Activated CD4-positive, alpha-beta memory T cell treated with anti-CD3 and anti-CD28 coated beads for 36 hours (primary cell): Measurements from ENCODE around the gene RPRD1B. TPM values are rescaled to one million over a fixed set of nuclear protein-coding genes. Genes with fewer than 3 reads are reported as not detected.

Experiments
- CTCF ChIA-PET: fragments of 350-600 bp; sonication (Branson Sonifier 250); formaldehyde crosslinking; loops from one replicate; lab custom pipeline; 2021; ENCODE audit warnings: antibody characterized with exemption, inconsistent platforms; lab: Charles Lee
- POLR2A ChIA-PET: fragments of 350-600 bp; sonication (Branson Sonifier 250); formaldehyde crosslinking; loops from one replicate; lab custom pipeline; 2021; ENCODE audit warnings: antibody characterized with exemption; lab: Charles Lee
- DNase-seq: peaks from one replicate; pipeline ENCODE4 v3.0.0-alpha.2; 2020
- H3K27ac Mint-ChIP-seq: one replicate; pipeline ENCODE4 v1.8.0; 2021; ENCODE audit warnings: mixed read lengths
- H3K27me3 Mint-ChIP-seq: one replicate; pipeline ENCODE4 v1.8.0; 2021; ENCODE audit warnings: mixed read lengths
- H3K36me3 Mint-ChIP-seq: one replicate; pipeline ENCODE4 v1.8.0; 2021; ENCODE audit warnings: mixed read lengths
- H3K4me1 Mint-ChIP-seq: one replicate; pipeline ENCODE4 v1.8.0; 2021; ENCODE audit warnings: low read depth, mixed read lengths
- H3K4me3 Mint-ChIP-seq: one replicate; pipeline ENCODE4 v1.8.0; 2021; ENCODE audit warnings: mild to moderate bottlenecking, mixed read lengths
- H3K9me3 Mint-ChIP-seq: one replicate; pipeline ENCODE4 v1.8.0; 2021; ENCODE audit warnings: mixed read lengths
- intact Hi-C: fragments of 100-400 bp; cut with micrococcal nuclease; formaldehyde crosslinking; loops from one replicate; pipeline ENCODE4 v1.15.1; 2023
- total RNA-seq, 2 experiments: library from RNA; stranded (reverse); gene quantifications; one replicate each; pipeline ENCODE4 v1.2.3, GENCODE V29; 2021

RPRD1B gene, protein sequence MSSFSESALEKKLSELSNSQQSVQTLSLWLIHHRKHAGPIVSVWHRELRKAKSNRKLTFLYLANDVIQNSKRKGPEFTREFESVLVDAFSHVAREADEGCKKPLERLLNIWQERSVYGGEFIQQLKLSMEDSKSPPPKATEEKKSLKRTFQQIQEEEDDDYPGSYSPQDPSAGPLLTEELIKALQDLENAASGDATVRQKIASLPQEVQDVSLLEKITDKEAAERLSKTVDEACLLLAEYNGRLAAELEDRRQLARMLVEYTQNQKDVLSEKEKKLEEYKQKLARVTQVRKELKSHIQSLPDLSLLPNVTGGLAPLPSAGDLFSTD
- total RNA-seq, result 10 to 100 TPM; 26.2 to 28.9 TPM

DNA sequence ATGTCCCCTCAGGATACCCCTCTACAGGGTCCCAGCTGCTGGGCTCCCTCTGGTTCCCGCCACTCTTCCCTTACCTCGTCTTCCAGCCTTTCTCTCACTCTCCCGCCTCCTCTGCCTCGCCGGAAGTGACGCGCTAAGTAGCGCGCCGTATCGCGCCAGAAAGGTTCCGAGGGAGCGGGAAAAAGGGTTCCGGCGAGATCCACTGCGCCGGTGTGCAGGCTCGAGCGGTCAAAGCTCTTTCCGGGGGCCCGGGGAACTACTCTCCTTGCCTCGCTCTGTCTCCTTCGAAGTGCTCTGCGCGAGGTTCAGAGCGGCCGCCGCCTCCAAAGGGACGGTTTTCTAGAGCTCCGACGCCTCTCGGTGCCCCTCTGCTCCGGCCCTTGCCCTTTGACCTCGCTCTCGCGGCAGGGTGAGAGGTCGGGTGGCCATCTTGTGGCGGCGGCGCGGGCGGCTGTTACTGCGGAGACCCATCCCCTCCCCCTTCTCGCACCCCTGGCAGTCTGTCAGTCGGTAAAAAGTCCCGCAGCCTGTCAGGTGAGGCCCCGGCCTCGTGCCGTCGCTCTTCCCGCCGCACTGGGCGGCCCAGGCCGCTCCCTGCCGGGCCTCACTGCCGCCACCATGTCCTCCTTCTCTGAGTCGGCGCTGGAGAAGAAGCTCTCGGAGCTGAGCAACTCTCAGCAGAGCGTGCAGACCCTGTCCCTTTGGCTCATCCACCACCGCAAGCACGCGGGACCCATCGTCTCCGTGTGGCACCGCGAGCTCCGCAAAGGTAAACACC is at the start of gene RPRD1B, which contains the start of gene TTI1:
Gene RPRD1B, plus strand, starts transcription at position 417 of the 778 bp plus-strand sequence. Its CDS starts 202 bp downstream, at position 619.
Gene TTI1, minus strand, starts transcription at position 127 of the 778 bp plus-strand sequence. CDS start 19,640 bp downstream, outside the sequence.
- H3K4me3 Mint-ChIP-seq, result peak within 1 kb of the TSS; percentile 91
- no peaks in the 10 kb centered on the region for H3K9me3 Mint-ChIP-seq
- DNase-seq, result peak; percentile 94
- H3K27ac Mint-ChIP-seq, result peak within 1 kb of the TSS; percentile 98
- POLR2A ChIA-PET, result interaction anchor here (1.2 to 2.9 kb wide), 9 partner anchors 11 to 855 kb away, joined by 3 to 17 read pairs (median 6); partner anchors contain the start of gene SNHG17
- no peaks in the 10 kb centered on the region for H3K27me3 Mint-ChIP-seq
- CTCF ChIA-PET, result interaction anchor here (0.6 to 2.5 kb wide), 10 partner anchors 13 to 499 kb away, joined by 3 to 8 read pairs (median 4); no protein-coding TSS in a partner anchor
- H3K4me1 Mint-ChIP-seq, result peaks cover 66% of the 10 kb centered on the region
- H3K36me3 Mint-ChIP-seq, result peaks cover 27% of the 10 kb centered on the region
- intact Hi-C loops, result loop anchor here (1.0 kb wide), 1 partner anchor 439 kb away; the partner anchor contains the start of gene RALGAPB

DNA sequence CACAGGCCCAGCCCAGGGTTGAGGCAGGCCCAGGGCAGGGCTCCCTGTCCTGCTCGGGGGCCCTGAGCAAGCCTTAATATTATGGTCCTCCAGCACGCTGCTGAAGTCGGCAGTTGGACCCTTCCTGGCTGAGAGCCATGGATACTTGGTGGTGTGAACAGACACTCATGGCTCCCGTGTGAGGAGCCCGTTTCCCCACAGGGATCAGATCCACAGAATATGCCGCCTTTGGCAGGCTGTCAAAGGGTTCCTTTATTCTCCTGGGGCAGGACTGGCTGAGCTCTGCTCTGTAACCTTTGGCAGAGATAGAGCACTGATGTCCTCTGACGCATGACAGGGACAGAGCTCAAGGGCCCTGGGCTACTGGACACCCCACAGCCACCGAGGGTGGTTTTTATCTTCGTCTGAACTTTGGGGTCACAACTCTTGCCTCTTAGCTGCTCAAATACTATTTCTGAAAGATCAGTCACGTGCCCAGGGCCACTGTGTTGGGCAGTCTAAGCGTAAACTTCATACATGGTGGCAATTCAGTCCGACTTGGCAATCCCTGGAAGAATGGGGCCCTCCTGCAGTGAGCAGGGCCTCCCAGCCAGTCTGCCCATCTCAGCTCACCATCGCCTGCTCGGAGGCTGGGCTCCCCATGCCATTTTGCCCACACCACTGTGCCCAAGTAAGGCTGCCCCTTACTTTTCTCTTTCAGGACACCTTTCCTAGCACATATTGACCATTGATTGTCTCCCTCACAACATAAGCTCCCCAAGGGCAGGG is 49.3 kb upstream of the RPRD1B start:
- CTCF ChIA-PET, result no interaction called here
- no peaks in the 10 kb centered on the region for H3K9me3 Mint-ChIP-seq
- H3K36me3 Mint-ChIP-seq, result peaks cover 38% of the 10 kb centered on the region
- POLR2A ChIA-PET, result no interaction called here
- no peak overlapping the region for H3K4me3 Mint-ChIP-seq
- H3K27ac Mint-ChIP-seq, result no peak overlapping the region
- DNase-seq, result no peak
- intact Hi-C loops, result no loop called here
- H3K4me1 Mint-ChIP-seq, result no peaks in the 10 kb centered on the region
- no peaks in the 10 kb centered on the region for H3K27me3 Mint-ChIP-seq

DNA sequence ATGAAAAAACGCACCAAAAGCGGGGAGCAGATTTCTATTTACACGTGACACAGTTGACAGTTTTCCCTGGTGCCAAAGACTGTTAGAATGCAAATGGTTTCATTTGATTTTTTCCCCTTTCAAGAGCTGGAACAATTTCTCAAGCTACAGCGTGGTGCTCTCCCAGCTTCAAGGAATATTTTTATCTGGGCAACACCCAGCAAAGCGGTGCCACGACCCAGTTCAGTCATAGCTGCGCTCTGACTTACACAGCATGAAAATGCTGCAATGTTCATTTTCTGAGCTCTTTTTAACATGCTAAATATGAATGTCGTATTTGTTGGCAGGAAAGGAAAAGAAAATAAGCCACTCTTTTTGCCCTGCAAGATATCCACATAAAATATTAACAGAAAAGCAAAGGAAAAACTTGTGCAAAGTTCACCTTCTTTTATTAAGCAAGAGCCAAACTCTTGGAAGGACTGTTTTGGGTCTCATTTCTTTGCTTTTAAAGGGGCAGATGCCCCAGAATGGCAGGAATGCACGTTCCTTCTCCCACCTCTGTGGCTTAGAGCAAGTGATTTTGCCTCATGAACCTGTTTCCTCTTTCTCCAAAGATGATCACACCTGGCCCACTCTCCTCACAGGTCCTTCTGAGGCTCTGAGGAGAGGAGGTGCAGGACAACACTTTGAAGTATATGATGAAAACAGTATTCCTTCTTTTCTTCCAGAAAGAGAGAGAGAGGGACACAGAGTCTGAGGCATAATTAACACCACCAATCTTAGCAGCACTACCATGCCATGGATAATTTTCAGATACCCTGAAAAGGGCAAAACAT is 47.3 kb upstream of the RPRD1B start:
- CTCF ChIA-PET, result no interaction called here
- Mint-ChIP-seq H3K27me3 (no peaks in the 10 kb centered on the region), H3K9me3 (no peaks in the 10 kb centered on the region), H3K27ac (no peak overlapping the region), H3K4me1 (peaks cover 16% of the 10 kb centered on the region), H3K36me3 (peaks cover 54% of the 10 kb centered on the region), H3K4me3 (no peak overlapping the region)
- DNase-seq, result no peak
- intact Hi-C loops, result no loop called here
- POLR2A ChIA-PET, result no interaction called here

DNA sequence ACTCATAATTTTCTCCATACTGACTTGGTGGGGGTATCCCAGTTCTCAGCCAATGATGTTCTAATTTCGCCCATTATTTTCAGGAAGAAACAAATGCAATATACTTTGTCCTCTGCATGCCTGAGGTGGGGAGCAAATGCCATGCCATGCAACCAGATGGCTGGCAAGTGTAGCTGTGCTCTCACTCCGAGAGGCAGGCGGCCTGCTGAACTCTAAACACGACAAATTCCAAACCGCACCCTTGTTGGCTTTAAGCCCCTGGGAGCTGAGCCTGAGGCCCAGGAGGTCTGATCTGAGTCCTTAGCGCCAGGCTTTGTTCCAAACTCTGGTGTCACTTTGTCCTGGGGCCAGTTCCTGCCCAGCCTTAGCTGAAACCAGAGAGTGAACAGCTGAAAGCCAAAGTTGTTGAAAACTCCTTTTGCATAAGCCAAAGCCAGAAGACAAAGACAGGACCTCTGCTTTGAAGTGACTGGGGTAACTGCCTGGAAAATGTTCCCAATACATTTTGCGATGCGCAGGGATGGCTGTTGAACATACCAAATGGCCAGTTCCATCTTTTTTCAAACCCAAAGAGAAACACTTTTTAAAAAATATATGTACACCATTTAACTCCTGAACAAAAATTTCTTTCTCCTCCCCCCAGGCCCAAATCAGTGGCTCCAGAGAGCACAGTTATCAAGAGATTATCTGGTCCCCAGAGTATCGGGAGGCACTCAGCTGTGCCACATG is 46.5 kb upstream of the RPRD1B start:
- intact Hi-C loops, result no loop called here
- H3K27ac Mint-ChIP-seq, result no peak overlapping the region
- H3K4me3 Mint-ChIP-seq, result no peak overlapping the region
- POLR2A ChIA-PET, result no interaction called here
- no peaks in the 10 kb centered on the region for H3K27me3 Mint-ChIP-seq
- DNase-seq, result no peak
- CTCF ChIA-PET, result interaction anchor here (0.6 to 0.8 kb wide), 2 partner anchors 335 to 418 kb away, joined by 3 read pairs; no protein-coding TSS in a partner anchor
- H3K36me3 Mint-ChIP-seq, result peaks cover 55% of the 10 kb centered on the region
- peaks cover 22% of the 10 kb centered on the region for H3K4me1 Mint-ChIP-seq
- no peaks in the 10 kb centered on the region for H3K9me3 Mint-ChIP-seq

DNA sequence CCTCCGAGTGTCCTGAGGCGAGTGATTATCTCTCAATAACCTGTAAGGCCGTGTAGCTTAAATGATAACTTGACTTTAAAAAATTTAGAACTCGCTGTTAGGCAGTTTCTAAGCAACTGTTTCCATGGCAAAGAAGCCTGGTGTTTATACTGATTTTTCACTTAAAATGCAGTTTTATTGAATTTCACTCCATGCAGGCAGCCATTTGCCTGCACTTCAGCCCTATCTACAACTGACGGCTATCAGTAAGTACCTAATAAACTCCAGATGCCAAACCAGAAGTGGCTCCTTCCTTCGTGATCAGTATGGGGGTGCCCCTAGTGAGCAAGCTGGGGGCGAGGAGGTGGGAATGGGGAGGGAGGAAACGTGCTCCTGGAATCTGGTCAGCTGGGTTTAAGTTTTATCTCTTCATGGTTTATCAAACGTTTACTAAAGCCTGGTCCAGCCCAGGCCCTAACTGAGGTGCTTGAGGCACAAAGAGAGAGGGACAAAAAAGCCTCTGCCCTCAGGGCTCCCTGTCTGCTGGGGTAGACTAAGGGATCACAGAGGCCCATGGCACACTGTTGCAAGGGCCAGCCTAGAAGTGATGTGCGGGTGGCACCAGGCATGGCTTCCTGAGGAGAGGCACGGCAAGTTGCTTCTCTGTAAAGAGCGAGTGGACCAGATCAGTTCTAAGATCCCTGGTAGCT is 45.8 kb upstream of the RPRD1B start:
- CTCF ChIA-PET, result interaction anchor here (0.6 to 0.8 kb wide), 2 partner anchors 335 to 419 kb away, joined by 3 read pairs; no protein-coding TSS in a partner anchor
- no peak overlapping the region for H3K27ac Mint-ChIP-seq
- peaks cover 50% of the 10 kb centered on the region for H3K36me3 Mint-ChIP-seq
- no peak for DNase-seq
- intact Hi-C loops, result no loop called here
- POLR2A ChIA-PET, result no interaction called here
- H3K27me3 Mint-ChIP-seq, result no peaks in the 10 kb centered on the region
- peaks cover 22% of the 10 kb centered on the region for H3K4me1 Mint-ChIP-seq
- H3K4me3 Mint-ChIP-seq, result no peak overlapping the region
- H3K9me3 Mint-ChIP-seq, result no peaks in the 10 kb centered on the region

DNA sequence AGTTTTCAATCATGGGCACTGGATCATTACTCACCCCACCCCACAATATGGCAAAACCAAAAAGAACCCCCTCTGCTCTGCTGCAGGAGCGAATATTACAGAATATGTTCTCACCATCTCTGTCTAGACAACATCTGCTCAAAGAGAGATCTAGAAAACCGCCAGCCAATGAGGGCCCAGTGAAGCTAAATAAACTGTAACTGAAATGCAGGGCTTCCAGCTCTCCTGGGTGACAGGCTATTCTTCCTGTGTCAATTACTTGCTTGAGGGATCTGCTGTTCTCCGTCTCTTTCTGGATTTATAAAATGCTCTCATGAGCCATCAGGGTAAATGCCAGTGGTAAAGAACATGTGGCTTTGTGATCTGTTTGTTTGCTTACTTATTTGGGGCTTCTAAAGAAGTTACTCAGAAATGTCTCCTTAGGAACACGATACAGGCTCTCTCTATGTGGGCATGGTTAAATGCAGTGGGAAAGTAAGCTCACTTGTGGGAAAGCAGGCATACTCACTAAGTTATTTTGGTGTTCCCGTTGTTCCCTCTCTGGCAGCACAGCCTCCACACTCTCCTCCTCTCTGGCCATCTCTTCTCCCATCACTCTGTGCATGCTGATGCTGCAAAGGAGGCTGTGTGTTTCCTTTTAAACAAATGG is 45.1 kb upstream of the RPRD1B start:
- ChIA-PET POLR2A (no interaction called here), CTCF (no interaction called here)
- Mint-ChIP-seq H3K4me3 (no peak overlapping the region), H3K27me3 (no peaks in the 10 kb centered on the region), H3K27ac (no peak overlapping the region), H3K9me3 (no peaks in the 10 kb centered on the region), H3K4me1 (peaks cover 22% of the 10 kb centered on the region), H3K36me3 (peaks cover 46% of the 10 kb centered on the region)
- no peak for DNase-seq
- intact Hi-C loops, result no loop called here

DNA sequence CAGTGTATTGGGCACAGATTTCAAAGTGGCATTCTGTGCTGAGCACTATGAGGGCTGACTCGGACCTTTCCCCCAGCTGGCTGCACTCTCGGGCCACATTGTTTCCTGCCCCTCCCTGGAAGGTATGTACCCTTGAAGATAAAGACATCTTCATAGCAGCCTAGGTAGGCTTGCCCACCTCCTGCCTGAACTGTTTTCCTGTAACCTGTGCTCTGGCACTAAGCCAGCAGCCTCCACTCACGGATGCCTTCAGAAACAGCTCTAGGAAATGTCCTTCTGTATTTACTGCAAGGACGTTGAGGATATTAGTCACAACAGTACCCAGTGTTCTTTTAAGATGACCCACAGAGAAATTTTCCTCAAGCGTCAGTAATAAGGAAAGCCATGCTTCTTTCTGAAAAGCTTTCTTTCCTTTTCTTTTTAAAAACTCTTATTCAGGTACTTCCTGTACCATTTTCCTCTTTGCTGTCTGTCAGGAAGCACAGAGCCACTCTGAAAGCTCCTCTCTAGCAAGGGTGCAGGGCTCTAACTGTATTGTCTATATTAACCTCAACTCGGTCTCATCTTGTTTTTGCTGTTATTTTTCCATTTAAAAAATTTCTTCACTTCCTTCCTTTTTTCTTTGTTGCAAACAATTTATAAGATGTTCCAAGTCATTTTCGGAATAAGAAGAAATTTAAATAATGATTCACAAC is 43.8 kb upstream of the RPRD1B start:
- peaks cover 22% of the 10 kb centered on the region for H3K4me1 Mint-ChIP-seq
- no peak overlapping the region for H3K4me3 Mint-ChIP-seq
- peaks cover 48% of the 10 kb centered on the region for H3K36me3 Mint-ChIP-seq
- ChIA-PET CTCF (interaction anchor here (1.2 kb wide), 1 partner anchor 16 kb away, joined by 3 read pairs; no protein-coding TSS in a partner anchor), POLR2A (no interaction called here)
- H3K27ac Mint-ChIP-seq, result no peak overlapping the region
- no peak for DNase-seq
- H3K27me3 Mint-ChIP-seq, result no peaks in the 10 kb centered on the region
- intact Hi-C loops, result loop anchor here (1.0 to 5.0 kb wide), 3 partner anchors 12 to 337 kb away; no protein-coding TSS in a partner anchor
- H3K9me3 Mint-ChIP-seq, result no peaks in the 10 kb centered on the region

DNA sequence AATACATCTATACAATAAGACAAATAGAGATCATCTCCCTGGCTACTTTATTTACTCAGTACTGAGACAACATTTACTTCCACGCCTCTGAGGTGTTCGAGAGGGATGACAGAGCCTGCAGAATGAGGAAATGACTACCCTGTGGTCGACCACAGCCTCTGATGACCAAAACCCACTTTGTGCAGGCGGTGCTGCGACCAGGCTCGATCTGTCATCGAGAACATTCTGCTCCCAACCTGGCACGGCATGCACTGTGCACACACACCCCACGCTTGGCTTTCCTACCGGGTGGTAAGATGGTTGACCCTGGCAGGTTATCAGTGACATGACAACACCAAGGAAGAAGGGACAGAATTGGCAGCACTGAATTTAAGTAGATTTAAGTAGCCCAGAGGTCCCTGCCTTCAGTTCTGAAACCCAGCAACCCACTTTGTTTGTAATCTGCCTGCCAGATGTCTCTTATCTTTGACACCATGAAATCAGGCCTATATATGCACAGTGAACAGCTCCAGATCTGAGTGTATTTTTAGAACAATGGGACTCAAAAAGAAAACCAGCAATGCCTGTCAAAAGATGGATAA is 42.9 kb upstream of the RPRD1B start:
- Mint-ChIP-seq H3K9me3 (no peaks in the 10 kb centered on the region), H3K4me1 (peaks cover 22% of the 10 kb centered on the region), H3K27ac (peak overlapping the region; percentile 49), H3K36me3 (peaks cover 51% of the 10 kb centered on the region), H3K27me3 (no peaks in the 10 kb centered on the region), H3K4me3 (no peak overlapping the region)
- ChIA-PET CTCF (interaction anchor here (1.4 to 3.3 kb wide), 3 partner anchors 16 to 426 kb away, joined by 3 to 22 read pairs (median 5); no protein-coding TSS in a partner anchor), POLR2A (interaction anchor here (0.8 to 1.1 kb wide), 2 partner anchors 15 to 43 kb away, joined by 3 read pairs; partner anchors contain the start of genes RPRD1B and TTI1)
- intact Hi-C loops, result loop anchor here (1.0 to 5.0 kb wide), 3 partner anchors 11 to 338 kb away; no protein-coding TSS in a partner anchor
- peak; percentile 87 for DNase-seq
